Measurements from ENCODE around the gene GPR32. TPM values are rescaled to one million over a fixed set of nuclear protein-coding genes. Genes with fewer than 3 reads are reported as not detected.
"Not testable (repeated sequence)": the region's sequence is repeated elsewhere in the genome, so short reads cannot be mapped to it uniquely, and the experiment has no call there.

The GPR32 gene
- total RNA-seq, 1 donor from 2014 or later, result not detected

DNA sequence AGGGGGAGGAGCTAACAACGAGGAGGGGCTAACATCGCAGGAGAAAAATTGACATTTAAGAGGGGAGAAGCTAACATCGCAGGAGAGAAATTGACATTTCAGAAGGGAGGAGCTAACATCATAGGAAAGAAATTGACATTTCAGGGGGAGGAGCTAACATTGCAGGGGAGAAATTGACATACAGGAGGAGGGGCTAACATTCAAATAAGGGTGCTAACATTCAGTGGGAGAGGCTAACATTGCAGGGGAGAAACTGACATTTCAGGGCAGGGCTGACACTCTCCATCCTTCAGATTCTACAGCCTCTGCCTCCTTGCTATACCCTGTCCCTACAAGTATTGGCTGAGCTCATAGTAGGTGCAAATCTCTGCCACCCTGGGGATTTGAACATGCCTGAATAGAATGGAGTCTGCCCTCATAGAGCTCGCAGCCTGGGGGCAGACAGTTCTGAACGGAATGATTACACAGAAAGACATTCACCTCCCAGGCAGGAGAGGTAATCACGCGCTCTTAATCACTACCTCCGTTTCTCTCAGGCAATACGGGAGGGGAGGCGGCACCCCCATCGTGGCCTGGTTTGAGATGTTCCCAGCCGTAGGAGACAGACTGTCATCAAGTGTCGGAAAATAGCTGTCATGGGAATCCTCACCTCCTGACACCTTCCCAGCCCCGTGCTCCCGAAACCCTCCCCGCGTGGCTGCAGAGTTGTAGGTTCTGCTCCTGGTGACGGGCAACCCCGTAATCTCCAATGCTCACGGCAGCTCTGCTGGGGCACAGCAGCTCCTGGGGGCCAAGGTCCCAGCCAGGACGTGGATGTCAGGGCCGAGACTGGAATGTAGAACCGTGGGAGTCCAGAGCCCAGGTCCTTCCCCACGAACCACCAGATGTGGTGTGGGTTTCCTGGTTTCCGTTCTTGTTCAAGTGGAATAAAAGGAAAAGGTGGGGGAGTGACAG lies 9.5 kb downstream of the GPR32 start:
- DNase-seq (ENCODE audit: low spot score in 2 of 2) (no peak), FAIRE-seq (no peak)

DNA sequence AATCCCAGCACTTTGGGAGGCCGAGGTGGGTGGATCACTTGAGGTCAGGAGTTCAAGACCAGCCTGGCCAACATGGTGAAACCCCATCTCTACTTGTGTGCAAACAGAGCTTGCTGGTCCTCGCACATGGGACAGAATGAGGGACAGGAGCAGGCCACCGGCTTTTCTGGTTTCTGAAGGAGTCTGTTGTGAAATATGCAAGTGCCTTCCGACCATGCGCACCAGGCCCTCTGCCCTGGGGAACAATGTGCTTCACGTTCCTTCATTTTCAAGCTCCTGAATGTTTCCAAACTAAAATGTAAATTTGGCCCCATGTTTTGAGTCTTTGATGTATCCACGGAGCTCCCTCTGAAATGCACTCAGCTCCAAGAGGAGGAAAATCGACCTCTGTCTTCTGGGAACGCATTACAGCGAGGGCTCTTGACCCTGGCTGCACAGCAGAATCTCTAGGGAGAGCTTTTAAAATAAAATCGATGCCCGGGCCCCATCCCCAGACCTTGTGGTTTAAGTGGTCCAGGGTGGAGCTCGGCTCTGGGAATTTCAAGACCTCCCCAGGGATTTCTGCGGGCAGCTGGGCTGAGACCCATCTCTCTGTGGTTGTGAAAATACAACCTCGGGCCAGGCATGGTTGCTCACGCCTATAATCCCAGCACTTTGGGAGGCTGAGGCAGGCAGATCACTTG lies 10.6 kb downstream of the GPR32 start:
- no peak for FAIRE-seq
- no peak for DNase-seq (ENCODE audit: low spot score in 2 of 2)

DNA sequence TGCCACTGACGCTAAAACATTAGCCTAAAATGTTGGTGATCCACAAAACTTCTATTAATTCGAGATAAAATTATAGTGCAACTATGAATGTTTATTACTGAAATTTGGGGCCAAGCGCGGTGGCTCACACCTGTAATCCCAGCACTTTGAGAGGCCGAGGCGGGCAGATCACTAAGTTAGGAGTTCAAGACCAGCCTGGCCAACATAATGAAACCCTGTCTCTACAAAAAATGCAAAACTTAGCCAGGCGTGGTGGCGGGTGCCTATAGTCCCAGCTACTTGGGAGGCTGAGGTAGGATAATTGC lies 13.5 kb downstream of the GPR32 start:
- DNase-seq (ENCODE audit: low spot score in 2 of 2); FAIRE-seq: not testable (repeated sequence)

DNA sequence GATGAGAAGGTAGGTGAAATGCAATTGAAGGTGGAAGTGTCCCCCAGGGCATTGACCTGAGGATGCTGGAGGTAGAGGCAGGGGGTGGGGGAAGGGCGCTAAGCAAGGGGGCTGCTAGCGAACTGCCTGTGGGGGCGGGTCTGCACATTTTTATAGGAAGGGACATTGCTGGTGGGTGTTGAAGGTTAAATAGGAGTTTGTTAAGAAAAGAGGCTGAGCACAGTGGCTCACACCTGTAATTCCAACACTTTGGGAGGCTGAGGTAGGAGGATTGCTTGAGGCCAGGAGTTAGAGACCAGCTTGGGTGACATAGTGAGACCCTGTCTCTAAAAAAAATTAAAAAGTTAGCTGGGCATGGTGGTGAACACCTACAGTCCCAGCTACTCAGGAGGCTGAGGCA lies 14.4 kb downstream of the GPR32 start:
- DNase-seq (ENCODE audit: low spot score in 2 of 2) (no peak), FAIRE-seq (no peak)

DNA sequence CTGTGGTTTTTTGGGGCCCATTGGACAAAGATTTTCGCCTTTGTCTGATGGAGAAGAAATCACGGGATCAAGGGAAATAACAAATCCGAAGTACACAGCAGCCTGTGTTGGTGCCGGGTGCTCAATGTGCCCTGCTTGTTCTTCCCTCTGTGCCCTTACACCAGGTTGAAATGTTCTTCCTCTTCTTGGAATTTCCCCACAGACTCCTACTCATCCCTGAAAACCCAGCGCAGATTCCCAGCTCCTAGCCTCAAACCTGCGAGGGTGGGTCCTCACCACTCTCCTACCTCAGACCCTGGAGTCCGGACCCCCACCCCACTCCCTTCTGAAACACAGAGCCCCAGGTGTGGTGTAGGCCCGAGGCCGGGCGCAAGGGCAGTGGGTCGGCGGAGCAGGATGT lies 15.1 kb downstream of the GPR32 start:
- no peak for DNase-seq (ENCODE audit: low spot score in 2 of 2)

DNA sequence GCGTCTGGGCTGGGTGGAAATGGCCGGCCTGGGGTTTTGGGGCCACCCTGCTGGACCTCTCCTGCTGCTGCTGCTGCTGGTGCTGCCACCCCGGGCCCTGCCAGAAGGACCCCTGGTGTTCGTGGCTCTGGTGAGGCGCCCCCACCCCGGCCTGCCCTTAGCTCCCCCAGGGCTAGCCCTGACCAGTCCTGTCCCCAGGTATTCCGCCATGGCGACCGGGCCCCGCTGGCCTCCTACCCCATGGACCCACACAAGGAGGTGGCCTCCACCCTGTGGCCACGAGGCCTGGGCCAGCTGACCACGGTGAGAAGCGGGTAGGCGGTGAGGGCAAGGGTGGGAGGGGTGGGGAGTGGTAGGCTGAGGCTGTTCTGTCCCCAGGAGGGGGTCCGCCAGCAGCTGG lies 20.1 kb downstream of the GPR32 start, which contains the start of gene ACP4:
TSS of gene ACP4 (plus strand) at position 20 of the 400 bp plus-strand sequence. CDS start at position 20, 0 bp downstream.
- no peak for DNase-seq (ENCODE audit: low spot score in 2 of 2)
- no peak for FAIRE-seq

More for the DNA sequence above, 15.1 kb downstream of the GPR32 start:
- FAIRE-seq, result no peak

DNA sequence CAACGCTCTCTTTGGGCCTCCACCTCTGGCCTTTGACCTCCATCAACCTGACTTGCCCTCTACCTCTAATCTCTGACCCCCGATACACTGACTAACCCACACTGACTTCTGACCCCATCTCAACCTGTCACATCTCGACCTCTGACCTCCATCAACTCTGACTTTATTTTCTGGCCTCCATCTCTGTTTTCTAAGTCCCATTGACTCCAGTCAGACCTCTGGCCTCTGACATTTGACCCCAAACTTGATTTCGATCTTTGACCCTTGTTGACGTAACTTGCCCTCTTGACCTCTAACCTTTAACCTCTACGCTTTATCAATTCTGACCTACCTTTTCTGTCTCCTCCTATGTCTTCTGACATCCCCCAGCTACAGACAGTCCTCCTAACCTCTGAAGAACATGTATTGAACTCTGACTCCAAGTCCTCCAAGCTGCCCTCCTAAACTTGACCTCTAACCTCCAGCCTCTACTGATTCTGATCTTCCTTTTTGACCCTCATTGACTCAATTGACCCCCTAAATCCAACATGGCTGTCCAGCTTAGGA lies 20.7 kb downstream of the GPR32 start:
- DNase-seq (ENCODE audit: low spot score in 2 of 2), result no peak
- FAIRE-seq, result no peak

DNA sequence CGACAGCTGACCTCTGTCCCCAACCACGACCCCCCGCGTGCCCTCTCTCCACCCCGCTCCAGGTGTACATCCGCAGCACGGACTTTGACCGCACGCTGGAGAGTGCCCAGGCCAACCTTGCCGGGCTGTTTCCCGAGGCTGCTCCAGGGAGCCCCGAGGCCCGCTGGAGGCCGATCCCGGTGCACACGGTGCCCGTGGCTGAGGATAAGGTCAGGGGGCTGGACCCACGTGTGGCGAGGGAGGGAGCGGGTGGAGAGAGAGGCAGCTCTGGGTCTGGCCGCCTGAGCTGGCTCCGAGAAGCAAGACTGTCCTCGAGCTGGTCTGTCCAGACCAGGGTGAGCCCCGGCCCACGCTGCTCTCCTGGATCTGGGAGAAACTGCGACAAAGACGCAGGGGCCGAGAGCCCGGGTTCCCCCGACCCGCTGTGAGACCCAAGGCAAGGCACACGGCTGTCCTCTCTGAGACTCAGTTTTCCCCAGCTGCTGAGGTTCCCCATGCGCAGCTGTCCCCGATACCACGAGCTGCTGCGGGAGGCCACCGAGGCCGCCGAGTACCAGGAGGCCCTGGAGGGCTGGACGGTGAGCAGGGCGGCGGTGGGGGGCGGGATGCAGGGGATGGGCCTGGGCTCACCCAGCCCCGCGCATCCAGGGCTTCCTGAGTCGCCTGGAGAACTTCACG lies 21.5 kb downstream of the GPR32 start:
- no peak for FAIRE-seq
- no peak for DNase-seq (ENCODE audit: low spot score in 2 of 2)

DNA sequence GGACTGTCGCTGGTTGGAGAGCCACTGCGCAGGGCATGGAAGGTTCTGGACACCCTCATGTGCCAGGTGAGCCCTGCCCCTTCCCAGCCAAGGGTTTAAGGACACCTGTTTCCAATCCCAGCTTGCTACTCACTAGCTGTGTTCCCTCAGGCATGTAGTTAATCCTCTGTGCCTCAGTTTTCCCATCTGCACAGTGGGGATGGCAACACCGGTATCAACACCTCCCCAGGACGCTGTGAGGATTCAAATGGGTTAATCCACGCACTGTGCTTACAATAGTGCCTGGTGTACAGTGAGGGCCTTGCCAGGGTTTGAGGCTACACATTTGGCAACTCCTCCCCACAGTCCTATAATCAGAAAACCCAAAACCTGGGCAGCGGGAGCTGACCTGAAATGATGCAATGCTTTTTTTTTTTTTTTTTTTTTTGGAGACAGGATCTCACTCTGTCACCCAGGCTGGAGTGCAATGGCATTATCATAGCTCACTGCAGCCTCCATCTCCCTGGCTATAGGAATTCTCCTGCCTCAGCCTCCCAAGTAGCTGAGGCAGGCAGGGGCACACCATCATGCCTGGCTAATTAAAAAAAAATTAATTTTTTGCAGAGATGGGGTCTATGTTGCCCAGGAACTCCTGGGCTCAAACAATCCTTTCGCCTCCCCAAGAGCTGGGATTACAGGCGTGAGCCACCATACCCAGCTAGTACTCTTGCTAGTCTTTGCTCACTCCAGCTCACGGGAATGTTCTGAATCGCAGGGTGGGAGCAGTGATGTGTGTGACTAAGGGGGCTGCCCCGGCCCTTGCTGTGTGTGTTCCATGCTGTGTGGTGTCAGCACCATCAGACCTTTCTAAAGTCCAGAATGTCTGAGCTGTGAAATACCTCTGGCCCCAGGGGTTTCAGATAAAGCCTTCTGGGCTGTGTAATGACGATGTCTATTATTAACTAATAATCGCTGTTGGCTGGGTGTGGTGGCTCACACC lies 22.3 kb downstream of the GPR32 start:
- no peak for FAIRE-seq
- DNase-seq (ENCODE audit: low spot score in 2 of 2), result no peak

DNA sequence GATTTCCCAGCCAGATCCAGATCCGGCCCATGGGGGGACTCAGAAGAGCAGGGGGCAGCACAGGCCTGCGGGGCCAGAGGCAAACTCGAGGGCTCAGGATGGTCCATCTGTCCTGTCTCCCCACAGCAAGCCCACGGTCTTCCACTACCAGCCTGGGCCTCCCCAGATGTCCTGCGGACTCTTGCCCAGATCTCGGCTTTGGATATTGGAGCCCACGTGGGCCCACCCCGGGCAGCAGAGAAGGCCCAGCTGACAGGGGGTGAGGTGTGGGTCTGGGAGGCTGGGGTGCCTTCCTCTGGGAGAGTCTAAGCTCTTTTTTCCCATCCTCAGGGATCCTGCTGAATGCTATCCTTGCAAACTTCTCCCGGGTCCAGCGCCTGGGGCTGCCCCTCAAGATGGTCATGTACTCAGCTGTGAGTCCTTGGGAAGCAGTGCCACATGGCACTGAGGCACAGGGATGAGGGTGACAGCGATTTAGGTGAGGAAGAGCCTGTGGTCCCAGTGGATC lies 23.3 kb downstream of the GPR32 start:
- DNase-seq (ENCODE audit: low spot score in 2 of 2) (no peak), FAIRE-seq (no peak)

DNA sequence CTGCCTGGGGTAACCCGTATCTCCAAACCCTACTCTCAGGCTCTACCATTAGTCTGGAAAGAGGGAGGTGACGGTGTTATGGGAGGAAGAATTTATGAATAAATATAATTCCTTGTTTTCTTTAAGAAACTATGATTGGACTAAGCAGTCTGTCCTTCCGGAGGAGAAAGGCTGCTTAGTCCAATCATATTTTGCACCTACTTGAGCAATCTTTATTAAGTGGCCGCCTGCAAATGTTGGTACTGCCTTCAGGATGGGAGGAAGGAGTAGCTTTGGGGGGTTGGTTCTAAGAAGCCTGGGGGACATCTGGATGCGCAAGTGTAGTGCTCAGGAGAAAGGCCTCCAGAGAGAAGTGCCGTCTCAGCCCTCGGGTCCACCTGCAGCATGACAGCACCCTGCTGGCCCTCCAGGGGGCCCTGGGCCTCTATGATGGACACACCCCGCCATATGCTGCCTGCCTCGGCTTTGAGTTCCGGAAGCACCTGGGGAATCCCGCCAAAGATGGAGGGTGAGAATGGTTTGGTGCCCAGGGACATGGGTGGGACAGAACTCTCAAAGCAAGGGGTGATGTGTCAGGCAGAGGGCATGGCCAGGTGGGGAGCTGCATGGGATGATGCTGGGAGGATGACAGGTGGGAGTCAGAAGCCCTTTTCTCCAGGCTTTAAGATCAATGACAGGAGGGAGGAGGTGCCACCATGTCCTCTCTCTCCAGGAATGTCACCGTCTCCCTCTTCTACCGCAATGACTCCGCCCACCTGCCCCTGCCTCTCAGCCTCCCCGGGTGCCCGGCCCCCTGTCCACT lies 24.0 kb downstream of the GPR32 start:
- FAIRE-seq (no peak), DNase-seq (ENCODE audit: low spot score in 2 of 2) (no peak)

DNA sequence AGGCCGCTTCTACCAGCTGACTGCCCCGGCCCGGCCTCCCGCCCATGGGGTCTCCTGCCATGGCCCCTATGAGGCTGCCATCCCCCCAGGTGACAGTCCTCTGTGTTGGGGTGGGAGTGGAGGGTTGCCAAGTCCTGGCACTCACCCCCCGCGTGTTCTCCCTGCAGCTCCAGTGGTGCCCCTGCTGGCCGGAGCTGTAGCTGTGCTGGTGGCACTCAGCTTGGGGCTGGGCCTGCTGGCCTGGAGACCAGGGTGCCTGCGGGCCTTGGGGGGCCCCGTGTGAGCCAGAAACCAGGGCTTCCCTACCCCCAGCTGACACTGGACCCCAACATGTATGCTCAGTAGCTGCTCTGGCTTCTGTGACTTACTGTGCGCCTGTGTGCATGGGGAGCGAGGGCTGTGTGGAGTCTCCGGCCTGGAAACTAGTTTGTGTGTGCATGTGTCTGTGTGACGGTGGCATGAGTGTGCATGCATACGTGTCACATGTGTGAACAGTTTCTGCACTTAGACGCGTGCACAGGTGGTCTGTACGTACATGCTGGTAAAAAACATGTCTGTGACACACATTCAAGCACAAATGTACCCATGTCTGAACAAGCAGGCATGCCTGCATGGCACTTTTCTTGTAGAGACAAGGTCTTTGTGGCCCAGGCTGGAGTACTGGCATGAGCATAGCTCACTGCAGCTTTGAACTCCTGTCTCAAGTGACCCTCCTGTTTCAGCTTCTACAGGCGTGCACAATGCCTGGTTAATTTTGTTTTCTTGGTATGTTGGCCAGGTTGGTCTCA lies 24.8 kb downstream of the GPR32 start:
- no peak for FAIRE-seq
- DNase-seq (ENCODE audit: low spot score in 2 of 2), result no peak

DNA sequence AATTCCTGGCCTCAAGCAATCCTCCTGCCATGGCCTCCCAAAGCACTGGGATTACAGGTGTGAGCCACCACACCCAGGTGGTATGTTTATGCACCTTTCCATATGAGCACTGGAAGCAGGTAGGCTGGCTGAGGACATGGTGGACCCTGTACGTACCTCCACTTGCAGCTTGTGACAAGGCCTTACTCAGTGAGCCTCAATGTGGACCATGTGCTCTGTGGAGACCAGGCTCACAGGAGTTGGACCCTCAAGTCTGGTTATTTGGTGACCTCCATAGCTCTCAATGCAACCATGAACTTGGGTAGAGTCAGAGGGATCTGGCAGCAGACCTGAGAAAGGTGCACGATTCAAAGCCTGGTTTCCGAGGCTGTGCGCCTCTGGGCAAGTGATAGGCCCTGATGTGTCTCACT lies 25.4 kb downstream of the GPR32 start:
- no peak for DNase-seq (ENCODE audit: low spot score in 2 of 2)
- no peak for FAIRE-seq

DNA sequence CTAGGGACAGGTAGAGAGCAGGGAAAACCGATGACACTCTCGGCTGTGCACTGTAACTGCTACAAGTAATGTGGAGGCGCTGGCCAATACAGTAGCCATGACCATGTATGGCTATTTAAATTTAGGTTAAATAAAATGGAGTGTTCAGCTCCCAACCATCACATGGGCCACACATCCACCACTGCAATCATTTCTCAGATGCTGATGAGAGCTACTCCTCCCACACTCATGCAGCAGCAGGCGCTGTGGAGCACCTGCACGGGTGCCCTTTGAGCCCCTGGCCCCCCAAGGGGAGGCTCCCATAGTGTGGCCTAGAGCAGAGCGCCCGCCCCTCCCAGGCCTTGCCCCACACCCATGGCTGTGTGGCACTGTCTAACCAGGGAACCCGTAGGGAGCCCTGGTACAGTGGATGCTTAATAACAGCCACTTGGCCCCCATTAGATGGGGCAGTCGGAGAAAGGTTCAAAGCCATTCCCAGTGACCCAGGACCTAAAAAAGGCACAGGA lies 25.9 kb downstream of the GPR32 start:
- FAIRE-seq (no peak), DNase-seq (ENCODE audit: low spot score in 2 of 2) (no peak)

DNA sequence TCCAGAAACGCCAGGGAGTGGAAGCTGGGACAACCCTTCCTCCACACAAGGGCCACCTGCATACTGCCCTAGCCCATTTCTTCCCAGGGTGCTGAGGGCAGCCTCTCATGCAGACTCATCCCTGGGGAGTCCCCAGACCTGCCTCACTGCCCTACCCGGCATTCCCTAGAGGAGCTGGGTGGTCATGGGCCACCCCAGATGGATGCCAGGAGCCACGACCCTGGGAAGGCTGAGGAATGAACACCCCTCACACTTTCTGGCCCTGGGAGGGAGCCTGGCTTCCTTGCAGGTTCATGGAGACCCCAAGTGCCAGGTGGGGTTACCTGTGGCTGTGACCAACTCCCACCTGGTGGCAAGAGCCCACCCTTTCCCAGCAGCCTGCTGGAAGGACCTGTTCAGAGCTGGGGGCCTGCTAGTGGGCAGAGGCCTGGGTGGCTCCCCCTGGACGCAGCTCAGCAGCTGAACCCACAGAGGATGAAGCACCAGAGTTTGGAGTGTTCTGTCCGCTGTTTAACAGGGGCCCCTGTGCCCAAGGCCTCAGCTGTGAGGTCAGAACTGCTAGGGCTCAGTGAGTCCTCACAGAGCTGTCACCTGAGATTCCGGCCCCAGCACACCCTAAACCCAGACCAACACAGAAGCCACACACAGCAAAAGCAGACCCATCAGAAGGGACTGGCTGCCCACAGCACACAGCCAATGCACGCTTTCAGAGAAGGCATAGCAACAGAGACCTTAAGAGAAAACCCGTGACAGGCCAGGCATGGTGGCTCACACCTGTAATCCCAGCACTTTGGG lies 26.6 kb downstream of the GPR32 start:
- DNase-seq (ENCODE audit: low spot score in 2 of 2), result no peak
- FAIRE-seq, result no peak

DNA sequence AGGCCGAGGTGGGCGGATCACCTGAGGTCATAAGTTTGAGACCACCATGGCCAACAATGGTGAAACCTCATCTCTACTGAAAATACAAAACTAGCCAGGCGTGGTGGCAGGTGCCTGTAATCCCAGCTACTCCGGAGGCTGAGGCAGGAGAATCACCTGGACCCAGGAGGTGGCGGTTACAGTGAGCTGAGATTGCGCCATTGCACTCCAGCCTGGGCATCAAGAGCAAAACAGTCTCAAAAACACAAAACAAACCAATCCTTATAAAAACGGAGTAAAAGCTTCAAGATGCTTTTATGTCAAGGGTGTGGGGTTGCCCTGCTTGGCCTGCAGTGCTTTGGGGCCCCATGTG lies 27.1 kb downstream of the GPR32 start:
- no peak for FAIRE-seq

More for the DNA sequence above, 27.1 kb downstream of the GPR32 start:
- DNase-seq (ENCODE audit: low spot score in 2 of 2), result no peak

All from frontal cortex (tissue), 4 donors.